GM12892 (cell line): ENCODE data around the gene PSAPL1.

Experiments
- POLR2A ChIP-seq: IDR thresholded peaks from 2 replicates; pipeline ENCODE4 v1.6.1; 2011; ENCODE audit warnings: low read depth, low read length, control low read depth
- POLR2AphosphoS5 ChIP-seq: IDR thresholded peaks from 2 replicates; pipeline ENCODE4 v1.6.1; 2011; ENCODE audit warnings: low read depth, low read length, control low read depth
- TAF1 ChIP-seq: IDR thresholded peaks from 2 replicates; pipeline ENCODE4 v1.6.1; 2011; ENCODE audit warnings: low read depth, mild to moderate bottlenecking, control low read depth, low read length, borderline replicate concordance

DNA sequence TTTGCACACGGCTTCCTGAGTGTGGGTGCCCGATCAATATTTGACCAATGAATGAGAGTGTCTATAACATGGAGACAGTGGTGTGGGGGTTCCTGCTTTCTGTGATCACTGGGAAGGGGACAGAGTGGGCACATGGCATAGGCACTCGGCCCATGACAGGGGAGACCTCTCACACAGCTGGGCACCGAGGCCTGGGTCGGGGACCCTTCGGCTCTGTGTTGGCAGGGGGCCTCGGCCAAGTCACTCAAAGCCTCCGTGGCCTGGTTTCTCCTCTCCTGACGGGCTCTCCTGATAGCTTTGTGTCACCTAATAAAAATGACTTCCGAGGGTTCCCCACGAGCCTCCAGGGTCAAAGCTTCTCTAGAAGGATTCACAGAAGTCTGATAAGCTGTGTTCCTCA, 43.9 kb upstream of the PSAPL1 start:
- no peak for TF ChIP-seq POLR2A
- TF ChIP-seq TAF1: no peak
- TF ChIP-seq POLR2AphosphoS5: no peak
